GM23248 (cell line): ENCODE results near the gene GPD2. TPM values are rescaled to one million over a fixed set of nuclear protein-coding genes. Genes with fewer than 3 reads are reported as not detected.

Experiments
- DNase-seq: peaks from one replicate; pipeline ENCODE4 v3.0.0-alpha.2; 2015
- H2AFZ ChIP-seq: fragments of 200-600 bp; sonication (generic); 2 replicates; pipeline ENCODE4 v1.6.1; 2016; ENCODE audit warnings: antibody characterized with exemption
- H3F3A ChIP-seq: fragments of 200-600 bp; sonication (generic); 2 replicates; pipeline ENCODE4 v1.6.1; 2016; ENCODE audit warnings: mild to moderate bottlenecking, antibody characterized with exemption, mixed run types; ENCODE audit not compliant: insufficient read depth
- H3K27ac ChIP-seq: fragments of 200-600 bp; sonication (generic); 2 replicates; pipeline ENCODE4 v1.5.1; 2016; ENCODE audit warnings: mild to moderate bottlenecking
- H3K27me3 ChIP-seq: fragments of 200-600 bp; sonication (generic); replicated peaks from 2 replicates; pipeline ENCODE4 v1.6.1; 2016; ENCODE audit warnings: mild to moderate bottlenecking; ENCODE audit not compliant: insufficient read depth
- H3K36me3 ChIP-seq: fragments of 200-600 bp; sonication (generic); 2 replicates; pipeline ENCODE4 v1.6.1; 2016; ENCODE audit warnings: low read depth, mild to moderate bottlenecking
- H3K4me1 ChIP-seq: fragments of 200-600 bp; sonication (generic); 2 replicates; pipeline ENCODE4 v1.6.1; 2016; ENCODE audit warnings: mild to moderate bottlenecking; ENCODE audit not compliant: insufficient read depth
- H3K4me2 ChIP-seq: fragments of 200-600 bp; sonication (generic); one replicate; pipeline ENCODE4 v1.6.1; 2016; ENCODE audit warnings: mild to moderate bottlenecking; ENCODE audit not compliant: unreplicated experiment
- H3K4me3 ChIP-seq: fragments of 200-600 bp; sonication (generic); 2 replicates; pipeline ENCODE4 v1.5.1; 2016; ENCODE audit warnings: mild to moderate bottlenecking
- H3K79me2 ChIP-seq: fragments of 200-600 bp; sonication (generic); 2 replicates; pipeline ENCODE4 v1.6.1; 2016; ENCODE audit warnings: mild to moderate bottlenecking; ENCODE audit not compliant: insufficient read depth
- H3K9ac ChIP-seq: fragments of 200-600 bp; sonication (generic); 2 replicates; pipeline ENCODE4 v1.6.1; 2016; ENCODE audit warnings: mild to moderate bottlenecking
- H3K9me2 ChIP-seq: fragments of 200-600 bp; sonication (generic); 2 replicates; pipeline ENCODE4 v1.6.1; 2016; ENCODE audit warnings: mixed run types, mild to moderate bottlenecking, moderate library complexity; ENCODE audit not compliant: insufficient read depth
- H3K9me3 ChIP-seq: fragments of 200-600 bp; sonication (generic); one replicate; pipeline ENCODE4 v1.6.1; 2017; ENCODE audit warnings: low read depth
- H4K20me1 ChIP-seq: fragments of 200-600 bp; sonication (generic); 2 replicates; pipeline ENCODE4 v1.6.0; 2016; ENCODE audit not compliant: insufficient read depth
- EZH2 ChIP-seq: fragments of 200-600 bp; sonication (generic); IDR thresholded peaks from 2 replicates; pipeline ENCODE4 v1.6.1; 2018; ENCODE audit warnings: antibody characterized with exemption, mild to moderate bottlenecking; ENCODE audit not compliant: insufficient read depth, poor library complexity, severe bottlenecking
- EZH2phosphoT487 ChIP-seq: fragments of 200-600 bp; sonication (generic); IDR thresholded peaks from 2 replicates; pipeline ENCODE4 v1.6.1; 2018; ENCODE audit warnings: antibody characterized with exemption, moderate library complexity, mild to moderate bottlenecking, low read depth; ENCODE audit not compliant: insufficient read depth
- WGBS, 2 experiments: methylation state at CpG; one replicate each; pipeline ENCODE4 v1.1.6; 2015 to 2017; ENCODE audit warnings: low lambda C conversion rate in 2 of 2, low coverage in 1 of 2; ENCODE audit errors: missing lambda C conversion rate in 2 of 2; 5-methylcytosine and 5-hydroxymethylcytosine counted together
- in situ Hi-C: fragments of 300-500 bp; cut with MboI; formaldehyde crosslinking; loops from 2 replicates; pipeline ENCODE4 v1.15.0; 2020
- polyA plus RNA-seq: library from polyadenylated mRNA; unstranded; fragments of >200 nt; fragmentation: Nextera tagmentation; extraction: Ambion mirVana; gene quantifications from 2 replicates; pipeline ENCODE4 v1.2.1, GENCODE V29; 2016
- total RNA-seq: library from RNA; depleted of rRNA; stranded (reverse); fragments of >200 nt; shearing (Covaris generic); gene quantifications from 2 replicates; pipeline ENCODE4 v1.2.3, GENCODE V29; 2014

Gene GPD2
- total and polyA plus RNA-seq, 2 experiments from 2014 or later = 16.1 to 37.7 TPM

- no peak overlapping the region for H3K9ac ChIP-seq
- no peaks in the 10 kb centered on the region for H3K36me3 ChIP-seq
- no peak overlapping the region for H2AFZ ChIP-seq
- H3K4me3 ChIP-seq = no peak overlapping the region
- in situ Hi-C loops = no loop called here
- WGBS, 2 experiments = 37 to 60% methylated on average over 2 of the region's 2 CpGs
- H3K79me2 ChIP-seq = no peaks in the 10 kb centered on the region
- H3K27me3 ChIP-seq = peaks cover 20% of the 10 kb centered on the region
- DNase-seq = no peak
- H3K9me3 ChIP-seq = no peaks in the 10 kb centered on the region
- H3F3A ChIP-seq = no peaks in the 10 kb centered on the region
- H3K27ac ChIP-seq = no peak overlapping the region
- TF ChIP-seq EZH2 = no peak
- TF ChIP-seq EZH2phosphoT487 = no peak
- H4K20me1 ChIP-seq = no peaks in the 10 kb centered on the region
- no peaks in the 10 kb centered on the region for H3K4me1 ChIP-seq
- no peak overlapping the region for H3K4me2 ChIP-seq
- H3K9me2 ChIP-seq = no peaks in the 10 kb centered on the region
These were observed 182.9 kb downstream of the GPD2 start for GRCh38 chr2:156619021-156619539.

DNA sequence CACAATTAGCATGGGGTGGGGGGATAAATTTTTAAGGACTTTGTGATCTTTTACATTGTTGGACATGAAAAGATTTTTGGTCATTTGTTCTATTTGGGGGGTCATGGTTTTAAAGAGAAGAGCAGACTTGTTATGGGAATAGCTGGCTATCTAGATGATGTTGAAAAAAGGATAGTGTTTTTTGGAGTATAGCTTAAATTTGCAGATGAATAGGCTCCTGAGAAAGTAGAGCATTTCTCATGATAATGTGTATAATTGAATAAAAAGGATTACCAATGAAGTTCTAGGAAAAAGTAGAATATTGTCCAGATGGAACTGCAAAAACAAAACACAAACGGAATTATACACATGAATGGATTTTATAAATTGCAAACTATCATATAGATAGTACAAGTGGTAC is 186.3 kb downstream of the GPD2 start:
- TF ChIP-seq EZH2phosphoT487 = no peak
- TF ChIP-seq EZH2 = no peak
- Histone ChIP-seq H3K4me3 (no peak overlapping the region), H3K27ac (no peak overlapping the region), H3K4me2 (no peak overlapping the region), H3K79me2 (no peaks in the 10 kb centered on the region), H3K9me2 (no peaks in the 10 kb centered on the region), H4K20me1 (no peaks in the 10 kb centered on the region), H3K27me3 (peaks cover 4% of the 10 kb centered on the region; the same call in 1 of the 2 replicates), H2AFZ (no peak overlapping the region), H3F3A (no peaks in the 10 kb centered on the region), H3K36me3 (no peaks in the 10 kb centered on the region), H3K4me1 (no peaks in the 10 kb centered on the region), H3K9ac (no peak overlapping the region), H3K9me3 (no peaks in the 10 kb centered on the region)
- in situ Hi-C loops = no loop called here
- WGBS, 2 experiments = 39 to 42% methylated on average over 1 of the region's 1 CpG
- no peak for DNase-seq

GRCh38 chr2:156625360-156626170 is 189.4 kb downstream of the GPD2 start:
- Histone ChIP-seq H4K20me1 (no peaks in the 10 kb centered on the region), H3K27ac (no peak overlapping the region), H3K9ac (no peak overlapping the region), H3K4me2 (no peak overlapping the region), H3K36me3 (no peaks in the 10 kb centered on the region), H3F3A (no peaks in the 10 kb centered on the region), H3K9me3 (no peaks in the 10 kb centered on the region), H3K79me2 (no peaks in the 10 kb centered on the region), H3K4me3 (no peak overlapping the region), H3K9me2 (no peaks in the 10 kb centered on the region), H3K4me1 (no peaks in the 10 kb centered on the region), H2AFZ (no peak overlapping the region), H3K27me3 (no peaks in the 10 kb centered on the region)
- in situ Hi-C loops = no loop called here
- WGBS, 2 experiments = 12% methylated on average over 5 of the region's 5 CpGs
- no peak for DNase-seq
- TF ChIP-seq EZH2 (no peak), EZH2phosphoT487 (no peak)

GRCh38 chr2:156626931-156627330 is 190.8 kb downstream of the GPD2 start:
- in situ Hi-C loops = no loop called here
- DNase-seq = no peak
- Histone ChIP-seq H3K4me3 (no peak overlapping the region), H3K4me1 (no peaks in the 10 kb centered on the region), H3K9me2 (no peaks in the 10 kb centered on the region), H2AFZ (no peak overlapping the region), H3K27ac (no peak overlapping the region), H3K9me3 (no peaks in the 10 kb centered on the region), H3F3A (no peaks in the 10 kb centered on the region), H3K27me3 (no peaks in the 10 kb centered on the region), H3K79me2 (no peaks in the 10 kb centered on the region), H3K9ac (no peak overlapping the region), H3K36me3 (no peaks in the 10 kb centered on the region), H3K4me2 (no peak overlapping the region), H4K20me1 (no peaks in the 10 kb centered on the region)
- TF ChIP-seq EZH2 (no peak), EZH2phosphoT487 (no peak)
- 29 to 46% methylated on average over 1 of the region's 1 CpG for WGBS, 2 experiments
